Activated T-cell treated with anti-CD3 and anti-CD28 coated beads for 1 hour (primary cell): ENCODE measurements around the gene LAMTOR2.
"Not testable (repeated sequence)": the region's sequence is repeated elsewhere in the genome, so short reads cannot be mapped to it uniquely, and the experiment has no call there.

Experiments used
- DNase-seq: peaks from one replicate; pipeline ENCODE4 v3.0.0-alpha.2; 2020; ENCODE audit warnings: low read depth

Gene LAMTOR2

GRCh38 chr1:156052862-156053767, 1.5 kb upstream of the LAMTOR2 start:
- DNase-seq = peak; percentile 63

- peak; percentile 78 for DNase-seq
These were observed 648 bp upstream of the LAMTOR2 start, which contains the start of gene UBQLN4 for GRCh38 chr1:156053768-156054499. TSS of gene UBQLN4 (minus strand) at chr1:156053798. CDS start at chr1:156053701, 97 bp downstream.

DNA sequence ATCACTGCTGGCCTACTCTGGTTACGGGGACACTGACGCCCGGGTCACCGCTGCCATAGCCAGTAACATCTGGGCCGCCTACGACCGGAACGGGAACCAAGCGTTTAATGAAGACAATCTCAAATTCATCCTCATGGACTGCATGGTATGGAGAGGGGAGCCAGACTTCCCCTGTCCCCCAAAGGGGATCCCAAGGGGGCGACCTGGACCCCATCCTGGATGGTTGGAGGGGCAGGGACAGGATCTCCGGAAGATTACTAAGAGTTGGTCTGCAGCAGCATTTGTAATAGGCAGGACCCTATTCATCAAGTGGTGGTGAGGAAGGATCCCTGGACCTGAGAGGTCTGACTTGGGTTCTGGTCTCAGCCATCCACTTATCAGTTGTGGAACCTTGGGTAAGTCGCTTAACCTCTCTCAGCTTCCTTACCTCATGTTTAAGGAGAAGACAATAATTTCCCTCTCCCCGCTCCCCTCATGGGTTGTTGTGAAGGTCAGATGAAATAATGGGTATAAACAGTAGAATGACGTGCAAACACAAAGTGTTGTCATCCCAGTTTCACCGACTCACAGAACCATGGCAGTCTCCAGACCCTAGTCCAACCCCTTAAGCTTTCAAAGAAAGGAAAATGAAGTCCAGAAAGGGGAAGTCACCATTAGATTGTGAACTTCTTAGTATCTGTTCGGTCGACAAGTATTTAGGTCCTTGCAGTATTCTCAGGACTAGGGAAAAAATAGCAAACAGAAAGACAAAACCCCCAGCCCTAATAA, 883 bp downstream of the LAMTOR2 start:
- no peak for DNase-seq

DNA sequence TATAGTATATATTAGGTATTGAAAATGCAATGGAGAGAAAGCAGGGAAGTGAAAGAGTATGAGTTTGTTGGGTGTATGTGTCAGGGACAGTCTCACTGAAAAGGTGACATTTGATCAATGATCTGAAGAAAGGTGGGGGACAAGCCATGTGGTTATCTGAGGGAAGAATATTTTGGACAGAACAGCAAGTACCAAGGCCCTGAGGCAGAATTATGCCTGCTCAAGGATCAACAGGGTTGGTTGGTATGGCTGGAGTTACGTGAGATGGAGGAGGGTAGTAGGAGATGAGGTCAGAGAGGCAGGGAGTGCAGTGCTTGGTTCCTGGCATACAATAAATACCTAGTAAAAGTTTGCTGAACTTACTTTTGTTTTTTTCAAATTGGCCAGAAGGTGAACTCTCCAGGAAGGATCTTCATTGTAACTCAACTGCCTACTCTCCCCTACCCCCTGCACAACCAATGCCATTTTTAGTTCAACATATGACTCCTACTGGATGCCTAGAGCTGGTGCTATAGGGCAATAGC, 1.8 kb downstream of the LAMTOR2 start:
- DNase-seq = no peak

- DNase-seq = no peak
These were observed 6.5 kb downstream of the LAMTOR2 start, which contains the start of gene RAB25 for GRCh38 chr1:156060937-156061636. TSS of gene RAB25 (plus strand) at chr1:156061160. CDS start at chr1:156061401, 241 bp downstream.

- DNase-seq = no peak
These were observed 7.6 kb downstream of the LAMTOR2 start for GRCh38 chr1:156062189-156062588.

DNA sequence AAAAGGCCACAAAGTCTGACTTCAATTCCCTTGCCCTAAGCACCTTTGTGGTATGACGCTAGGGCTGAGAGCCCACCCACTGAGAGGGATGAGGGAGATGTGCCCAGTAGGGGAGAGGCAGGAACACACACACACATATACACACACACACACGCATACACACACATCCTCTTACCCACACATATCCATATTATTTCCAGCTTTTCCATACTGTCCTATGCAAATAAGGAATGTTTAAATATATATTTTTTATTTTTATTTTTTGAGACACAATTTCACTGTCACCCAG, 9.4 kb downstream of the LAMTOR2 start:
- no peak for DNase-seq

DNA sequence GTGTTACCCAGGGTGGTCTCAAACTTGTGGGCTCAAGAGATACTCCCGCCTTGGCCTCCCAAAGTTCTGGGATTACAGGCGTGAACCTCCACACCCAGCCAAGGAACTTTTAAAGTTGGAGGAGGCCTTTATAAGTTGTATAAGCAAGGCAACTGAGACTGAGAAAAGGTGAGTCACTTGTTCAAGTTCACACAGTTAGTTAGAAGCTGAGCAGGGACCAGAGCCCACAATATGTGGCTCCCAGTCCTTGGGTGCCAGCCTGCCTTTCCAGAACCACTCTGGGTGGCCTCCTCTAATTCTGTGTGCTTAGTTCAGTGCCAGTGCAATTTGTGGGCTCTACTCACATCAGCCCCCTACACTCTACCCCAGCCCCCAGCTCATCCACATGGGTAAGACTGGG, 10.0 kb downstream of the LAMTOR2 start:
- no peak for DNase-seq

DNA sequence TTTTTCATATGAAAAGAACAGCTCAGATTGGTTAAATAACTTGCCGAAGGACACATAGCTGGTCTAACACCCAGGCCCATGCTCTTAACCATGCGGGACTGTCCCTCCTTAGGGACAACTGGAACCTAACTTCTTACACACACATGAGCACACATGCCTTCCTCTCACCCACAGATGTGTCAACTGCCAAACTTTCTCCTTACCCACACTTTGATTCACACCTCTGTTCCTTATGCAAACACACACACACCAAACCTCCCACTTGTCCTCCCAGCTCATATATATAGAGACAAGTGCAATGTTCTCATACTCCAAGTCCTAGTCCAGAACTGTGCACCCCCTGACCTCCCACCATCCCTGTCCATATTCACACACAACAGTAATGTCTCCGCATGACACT, 10.6 kb downstream of the LAMTOR2 start:
- DNase-seq = no peak

DNA sequence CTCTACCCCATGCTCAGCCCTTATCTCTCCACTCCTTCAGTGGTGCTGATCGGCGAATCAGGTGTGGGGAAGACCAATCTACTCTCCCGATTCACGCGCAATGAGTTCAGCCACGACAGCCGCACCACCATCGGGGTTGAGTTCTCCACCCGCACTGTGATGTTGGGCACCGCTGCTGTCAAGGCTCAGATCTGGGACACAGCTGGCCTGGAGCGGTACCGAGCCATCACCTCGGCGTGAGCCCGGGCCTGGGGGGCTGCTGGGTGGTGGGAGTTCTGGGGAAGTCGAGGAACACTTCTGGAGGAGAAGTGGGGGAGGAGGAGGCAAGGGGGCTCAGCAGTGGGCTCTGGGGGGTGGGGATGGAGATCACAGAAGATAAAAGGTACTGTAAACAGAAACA, 11.3 kb downstream of the LAMTOR2 start:
- no peak for DNase-seq

GRCh38 chr1:156067262-156067661, 12.7 kb downstream of the LAMTOR2 start:
- no peak for DNase-seq

DNA sequence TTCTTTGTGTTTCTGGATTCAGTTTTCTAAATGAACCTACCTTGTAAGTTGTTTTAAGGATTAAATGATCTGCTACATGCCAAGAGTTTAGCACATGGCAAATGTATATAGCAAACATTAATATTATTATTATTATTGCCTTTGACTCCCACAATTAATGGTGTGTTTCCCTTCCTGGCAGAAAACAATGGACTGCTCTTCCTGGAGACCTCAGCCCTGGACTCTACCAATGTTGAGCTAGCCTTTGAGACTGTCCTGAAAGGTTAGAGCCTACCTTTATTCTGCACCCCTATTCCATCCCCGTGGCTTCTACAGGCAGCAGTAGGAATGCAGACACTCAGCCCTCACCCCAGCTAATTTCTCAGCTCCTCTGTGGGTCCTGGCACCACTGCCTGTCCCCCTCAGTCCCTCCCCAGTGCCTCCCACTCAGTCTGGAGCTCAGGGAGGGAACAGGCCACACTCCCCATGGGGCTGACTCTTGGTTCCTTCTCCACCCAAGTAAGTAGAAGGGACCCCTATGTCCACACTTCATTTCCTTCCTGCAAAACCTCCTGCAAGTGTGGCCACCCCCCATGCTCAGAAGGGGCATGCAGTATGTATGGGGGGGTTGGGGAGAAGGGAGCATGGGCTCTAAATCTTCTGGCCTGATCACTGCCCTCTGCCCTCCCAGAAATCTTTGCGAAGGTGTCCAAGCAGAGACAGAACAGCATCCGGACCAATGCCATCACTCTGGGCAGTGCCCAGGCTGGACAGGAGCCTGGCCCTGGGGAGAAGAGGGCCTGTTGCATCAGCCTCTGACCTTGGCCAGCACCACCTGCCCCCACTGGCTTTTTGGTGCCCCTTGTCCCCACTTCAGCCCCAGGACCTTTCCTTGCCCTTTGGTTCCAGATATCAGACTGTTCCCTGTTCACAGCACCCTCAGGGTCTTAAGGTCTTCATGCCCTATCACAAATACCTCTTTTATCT, 15.2 kb downstream of the LAMTOR2 start:
- DNase-seq = no peak

- no peak for DNase-seq
These were observed 16.0 kb downstream of the LAMTOR2 start for GRCh38 chr1:156070548-156070947.

GRCh38 chr1:156071332-156071816, 16.8 kb downstream of the LAMTOR2 start:
- DNase-seq = not testable (repeated sequence)

DNA sequence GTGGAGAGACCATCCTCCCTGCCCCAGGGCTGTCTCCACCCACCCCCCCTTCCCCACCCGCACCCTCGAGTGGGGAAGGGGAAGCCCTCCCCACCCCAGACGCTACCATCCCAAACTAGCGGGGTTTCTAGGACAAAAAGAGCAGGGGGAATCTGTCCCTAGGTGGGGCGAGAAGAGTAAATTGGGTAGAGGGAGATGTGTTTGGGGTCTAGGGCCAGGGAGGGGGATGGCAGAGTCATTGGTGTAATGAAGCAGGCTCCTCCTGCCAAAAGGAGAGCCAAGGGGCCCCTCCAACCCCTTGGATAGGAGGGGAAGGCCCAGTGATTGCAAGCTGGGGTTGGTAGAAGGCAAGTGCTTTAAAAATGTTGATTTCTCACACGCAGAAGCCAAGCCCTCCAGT, 17.7 kb downstream of the LAMTOR2 start:
- no peak for DNase-seq

DNA sequence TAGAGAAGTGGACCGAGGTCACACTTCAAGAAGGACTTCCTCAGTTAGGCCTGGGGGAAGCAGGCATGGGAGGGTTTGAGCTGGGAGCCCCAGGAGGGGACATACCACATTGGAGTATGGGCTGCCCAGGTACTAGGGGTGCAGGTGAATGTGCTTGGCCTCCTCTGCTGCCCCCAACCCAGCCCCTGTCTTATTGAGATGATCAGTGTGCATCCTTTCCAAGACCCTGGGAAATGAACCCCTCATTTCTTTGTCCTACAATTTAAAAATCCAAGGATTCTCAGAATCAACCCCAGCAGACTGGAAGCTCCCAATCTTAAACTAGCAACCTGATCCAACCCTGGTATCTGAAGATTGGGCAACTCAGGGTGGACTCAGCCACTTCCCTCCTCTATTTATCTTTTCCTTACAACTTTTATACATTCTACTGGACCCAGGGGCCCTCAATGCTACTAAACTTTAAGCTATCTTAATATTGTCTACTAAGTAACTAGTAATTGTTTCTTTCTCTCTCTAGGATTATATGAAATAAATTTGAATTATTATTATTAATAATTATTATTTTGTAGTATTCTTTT, 18.6 kb downstream of the LAMTOR2 start:
- no peak for DNase-seq

DNA sequence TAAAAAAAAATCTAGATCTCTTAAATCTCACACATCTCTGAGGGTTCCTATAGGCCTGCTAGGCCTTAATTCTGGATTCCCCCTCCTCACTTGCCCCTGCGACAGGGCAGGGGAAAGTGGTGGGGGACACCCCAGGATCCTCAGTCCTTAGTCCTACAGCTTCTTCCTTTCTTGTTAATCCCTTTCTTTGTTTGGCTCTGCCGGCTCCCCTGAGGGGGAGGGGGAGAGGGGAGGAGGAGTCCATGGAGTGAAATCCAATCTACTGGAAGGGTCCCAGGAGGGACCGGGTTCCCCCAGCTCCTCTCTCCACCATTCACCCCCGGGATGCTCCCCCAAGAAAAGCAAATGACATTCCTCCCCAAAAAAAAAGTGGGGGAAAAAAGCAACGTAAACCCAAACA, 19.2 kb downstream of the LAMTOR2 start:
- no peak for DNase-seq

- DNase-seq = no peak
These were observed 20.1 kb downstream of the LAMTOR2 start for GRCh38 chr1:156074661-156075060.

DNA sequence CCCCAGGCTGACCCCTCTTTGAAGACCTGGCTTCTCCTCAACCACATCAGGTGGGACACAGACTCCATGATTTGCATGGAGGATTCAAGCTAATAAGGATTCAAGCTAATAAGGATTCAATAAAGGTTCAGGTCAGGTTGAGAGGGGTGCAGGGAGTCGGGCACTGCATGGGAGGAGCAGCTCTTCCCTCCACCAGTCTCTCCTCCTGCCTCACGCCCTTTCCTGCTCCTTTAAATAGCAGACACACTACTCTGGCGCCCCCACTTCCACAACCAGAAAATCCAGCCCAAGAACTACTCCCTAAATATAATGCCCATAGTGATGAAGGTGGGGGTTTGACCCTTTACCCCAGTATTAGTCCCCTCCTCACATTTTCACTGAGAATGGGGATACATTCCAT, 20.6 kb downstream of the LAMTOR2 start:
- DNase-seq = no peak

- DNase-seq = no peak
These were observed 21.2 kb downstream of the LAMTOR2 start for GRCh38 chr1:156075775-156076204.
